PC-9 (cell line): Measurements from ENCODE around the gene HK3. TPM values are rescaled to one million over a fixed set of nuclear protein-coding genes. Genes with fewer than 3 reads are reported as not detected.
A peak's percentile ranks its signal among the peaks of the same experiment; 100 is the strongest.

Experiments
- BruUV-seq: library from RNA; stranded (reverse); fragments of 400-500 nt; replicated peaks from 2 replicates; lab custom pipeline; 2021; lab: Mats Ljungman, UMichigan
- CTCF ChIA-PET: fragments of 300-600 bp; sonication (Branson Sonifier 250); formaldehyde crosslinking; loops from one replicate; lab custom pipeline; 2022; ENCODE audit warnings: antibody characterized with exemption; lab: Charles Lee
- POLR2A ChIA-PET: fragments of 300-600 bp; sonication (Branson Sonifier 250); formaldehyde crosslinking; loops from one replicate; lab custom pipeline; 2022; ENCODE audit warnings: antibody characterized with exemption; ENCODE audit not compliant: unreplicated experiment; lab: Charles Lee
- DNase-seq, 2 experiments: peaks; one replicate each; pipeline versions ENCODE4 v3.0.0 to v3.0.0-alpha.2; 2015 to 2022; ENCODE audit warnings: mixed read lengths in 1 of 2
- H2AFZ ChIP-seq: fragments of 200-600 bp; sonication (generic); 2 replicates; pipeline ENCODE4 v1.8.1; 2017; ENCODE audit warnings: antibody characterized with exemption
- H3F3A ChIP-seq: fragments of 200-600 bp; sonication (generic); 2 replicates; pipeline ENCODE4 v1.8.1; 2017; ENCODE audit warnings: antibody characterized with exemption, mild to moderate bottlenecking, low read depth; ENCODE audit not compliant: insufficient read depth
- H3K27ac ChIP-seq: fragments of 200-600 bp; sonication (generic); 2 replicates; pipeline ENCODE4 v1.6.1; 2016; ENCODE audit warnings: mixed run types
- H3K27me3 ChIP-seq: fragments of 200-600 bp; sonication (generic); 2 replicates; pipeline ENCODE4 v1.6.1; 2016; ENCODE audit warnings: low read depth, mixed run types; ENCODE audit not compliant: insufficient read depth
- H3K36me3 ChIP-seq: fragments of 200-600 bp; sonication (generic); 2 replicates; pipeline ENCODE4 v1.6.1; 2016; ENCODE audit warnings: low read depth, mixed run types
- H3K4me1 ChIP-seq: fragments of 200-600 bp; sonication (generic); replicated peaks from 2 replicates; pipeline ENCODE4 v1.6.1; 2016; ENCODE audit warnings: mixed run types; ENCODE audit not compliant: insufficient read depth
- H3K4me2 ChIP-seq: fragments of 200-600 bp; sonication (generic); 2 replicates; pipeline ENCODE4 v1.6.1; 2017; ENCODE audit warnings: mixed run types
- H3K4me3 ChIP-seq: fragments of 200-600 bp; sonication (generic); 2 replicates; pipeline ENCODE4 v1.6.1; 2016; ENCODE audit warnings: mixed run types
- H3K79me2 ChIP-seq: fragments of 200-600 bp; sonication (generic); 2 replicates; pipeline ENCODE4 v1.6.1; 2017; ENCODE audit warnings: low read depth, mixed run types
- H3K9me2 ChIP-seq: fragments of 200-600 bp; sonication (generic); 2 replicates; pipeline ENCODE4 v1.8.1; 2017; ENCODE audit warnings: mild to moderate bottlenecking; ENCODE audit not compliant: insufficient read depth
- H3K9me3 ChIP-seq: fragments of 200-600 bp; sonication (generic); 2 replicates; pipeline ENCODE4 v1.8.1; 2016; ENCODE audit warnings: low read depth; ENCODE audit not compliant: insufficient read depth
- H4K20me1 ChIP-seq: fragments of 200-600 bp; sonication (generic); 2 replicates; pipeline ENCODE4 v1.8.1; 2017; ENCODE audit not compliant: insufficient read depth
- EZH2 ChIP-seq: fragments of 200-600 bp; sonication (generic); IDR thresholded peaks from 2 replicates; pipeline ENCODE4 v1.8.0; 2017; ENCODE audit warnings: antibody characterized with exemption, low read depth
- intact Hi-C: fragments of 100-400 bp; cut with micrococcal nuclease; formaldehyde crosslinking; loops from one replicate; pipeline ENCODE4 v1.10.0; 2022; ENCODE audit not compliant: unreplicated experiment
- total RNA-seq: library from RNA; stranded (reverse); gene quantifications from 2 replicates; pipeline ENCODE4 v1.2.3, GENCODE V29; 2021
- TF ChIP-seq, protein P1 (sequence below): fragments of 200-600 bp; sonication (generic); conservative IDR thresholded peaks from 2 replicates; pipeline ENCODE4 v1.6.1; 2017; ENCODE audit warnings: mixed run types, antibody characterized with exemption, mild to moderate bottlenecking, moderate library complexity

The HK3 gene
- total RNA-seq, 1 experiment from 2014 or later: not detected

DNA sequence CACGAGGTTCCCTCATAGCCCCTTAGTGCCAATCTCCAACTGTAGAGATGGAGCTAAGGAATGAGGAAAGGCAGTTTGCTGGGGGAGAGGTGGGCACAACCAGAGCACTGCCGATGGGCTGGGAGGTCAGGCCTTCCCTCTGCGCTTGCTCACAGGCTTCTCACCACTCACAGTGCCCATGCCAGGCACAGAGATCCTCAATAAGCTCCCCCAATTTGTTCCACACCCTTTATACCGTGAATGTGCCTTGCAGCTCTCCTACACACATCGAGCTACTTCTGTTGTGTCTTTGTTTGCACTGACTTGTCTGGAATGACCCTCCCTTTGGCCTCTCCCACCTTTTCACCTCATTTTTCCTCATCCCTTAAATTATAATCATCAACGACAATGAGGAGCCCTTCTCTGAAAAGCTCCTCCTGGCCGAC, 1.6 kb upstream of the HK3 start:
- ChIA-PET CTCF (interaction anchor here (0.6 kb wide), 1 partner anchor 77 kb away, joined by 3 read pairs; no protein-coding TSS in a partner anchor), POLR2A (no interaction called here)
- Histone ChIP-seq H3K4me2 (no peak overlapping the region), H3K9me2 (no peaks in the 10 kb centered on the region), H3K36me3 (peaks cover 6% of the 10 kb centered on the region), H3F3A (peaks cover 6% of the 10 kb centered on the region), H3K27me3 (no peaks in the 10 kb centered on the region), H3K79me2 (no peaks in the 10 kb centered on the region), H3K9me3 (no peaks in the 10 kb centered on the region), H3K27ac (no peak overlapping the region), H3K4me1 (no peaks in the 10 kb centered on the region), H4K20me1 (no peaks in the 10 kb centered on the region), H2AFZ (no peak overlapping the region), H3K4me3 (no peak overlapping the region)
- no peak for DNase-seq
- BruUV-seq: no TSS peak
- intact Hi-C loops: no loop called here
- TF ChIP-seq, protein P1, sequence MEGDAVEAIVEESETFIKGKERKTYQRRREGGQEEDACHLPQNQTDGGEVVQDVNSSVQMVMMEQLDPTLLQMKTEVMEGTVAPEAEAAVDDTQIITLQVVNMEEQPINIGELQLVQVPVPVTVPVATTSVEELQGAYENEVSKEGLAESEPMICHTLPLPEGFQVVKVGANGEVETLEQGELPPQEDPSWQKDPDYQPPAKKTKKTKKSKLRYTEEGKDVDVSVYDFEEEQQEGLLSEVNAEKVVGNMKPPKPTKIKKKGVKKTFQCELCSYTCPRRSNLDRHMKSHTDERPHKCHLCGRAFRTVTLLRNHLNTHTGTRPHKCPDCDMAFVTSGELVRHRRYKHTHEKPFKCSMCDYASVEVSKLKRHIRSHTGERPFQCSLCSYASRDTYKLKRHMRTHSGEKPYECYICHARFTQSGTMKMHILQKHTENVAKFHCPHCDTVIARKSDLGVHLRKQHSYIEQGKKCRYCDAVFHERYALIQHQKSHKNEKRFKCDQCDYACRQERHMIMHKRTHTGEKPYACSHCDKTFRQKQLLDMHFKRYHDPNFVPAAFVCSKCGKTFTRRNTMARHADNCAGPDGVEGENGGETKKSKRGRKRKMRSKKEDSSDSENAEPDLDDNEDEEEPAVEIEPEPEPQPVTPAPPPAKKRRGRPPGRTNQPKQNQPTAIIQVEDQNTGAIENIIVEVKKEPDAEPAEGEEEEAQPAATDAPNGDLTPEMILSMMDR: no peak
- no peak for TF ChIP-seq EZH2

DNA sequence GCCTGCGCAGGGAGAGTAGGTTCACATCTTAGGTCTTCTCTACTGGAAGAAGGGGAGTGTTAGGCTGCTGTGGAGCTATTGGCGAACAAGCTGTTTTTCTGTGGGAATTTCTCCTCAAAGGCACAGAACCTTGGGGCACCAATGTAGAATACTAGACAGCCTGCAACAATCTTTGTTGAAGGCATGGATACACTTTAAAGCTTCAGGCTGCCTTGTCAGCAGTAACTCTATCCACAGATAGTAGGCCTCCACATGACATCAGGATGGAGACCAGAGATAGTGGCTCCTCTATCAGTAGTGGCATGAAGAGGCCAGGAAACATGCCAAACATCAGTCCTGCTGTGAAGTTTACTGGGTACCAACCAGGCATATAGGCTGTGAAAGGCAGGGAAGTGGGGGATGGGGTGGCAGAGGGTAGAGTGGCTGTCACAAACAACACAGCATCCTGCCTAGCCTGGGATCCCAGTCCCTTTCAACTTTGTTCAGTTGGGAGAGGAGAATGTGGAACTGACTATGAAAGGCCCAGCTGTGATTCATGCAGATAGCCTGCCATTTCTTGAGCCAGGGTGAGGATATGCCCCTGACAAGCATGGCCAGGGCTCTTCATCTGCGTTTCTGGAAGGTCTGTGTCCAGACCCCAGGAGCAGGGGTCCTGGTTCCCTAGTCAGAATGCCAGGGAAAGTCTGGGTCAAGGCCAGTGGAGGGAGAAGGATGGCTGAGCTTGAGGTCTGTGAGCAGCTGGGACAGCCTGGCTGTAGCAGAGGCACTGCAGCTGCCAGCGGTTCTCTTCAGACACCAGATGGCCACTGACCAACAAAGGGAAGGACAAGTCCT, 1.0 kb upstream of the HK3 start:
- Histone ChIP-seq H3K4me3 (no peak overlapping the region), H4K20me1 (no peaks in the 10 kb centered on the region), H3K27ac (no peak overlapping the region), H2AFZ (no peak overlapping the region), H3K79me2 (no peaks in the 10 kb centered on the region), H3K4me1 (no peaks in the 10 kb centered on the region), H3K4me2 (no peak overlapping the region), H3K9me2 (no peaks in the 10 kb centered on the region), H3F3A (peaks cover 9% of the 10 kb centered on the region), H3K36me3 (peaks cover 6% of the 10 kb centered on the region), H3K9me3 (no peaks in the 10 kb centered on the region), H3K27me3 (no peaks in the 10 kb centered on the region)
- DNase-seq: peak in 1 of 2 experiments; percentile 11
- POLR2A ChIA-PET: no interaction called here
- TF ChIP-seq, protein P1: no peak
- TF ChIP-seq EZH2: no peak
- CTCF ChIA-PET: interaction anchor here (0.6 to 1.0 kb wide), 2 partner anchors 76 to 239 kb away, joined by 3 read pairs; no protein-coding TSS in a partner anchor
- intact Hi-C loops: no loop called here
- no TSS peak for BruUV-seq

DNA sequence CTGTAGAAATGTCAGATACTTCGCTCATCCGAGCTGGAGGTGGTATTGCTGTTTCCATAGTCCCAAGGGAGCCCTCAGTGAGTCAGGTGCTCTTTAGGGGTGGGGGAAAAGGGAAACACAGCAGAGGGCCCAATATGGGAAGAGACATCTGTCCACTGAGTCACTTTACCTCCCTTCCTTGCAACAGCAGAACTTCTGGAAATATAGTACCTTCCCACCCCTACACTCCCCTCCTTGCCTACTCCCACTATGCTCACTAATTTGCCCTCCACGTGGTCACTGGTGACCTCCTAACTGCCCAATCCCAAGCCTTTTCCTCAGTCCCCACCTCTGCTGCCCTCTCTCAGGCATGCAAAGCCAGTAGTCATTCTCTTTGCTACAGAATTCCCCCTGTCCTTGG, 1.9 kb downstream of the HK3 start:
- H3F3A ChIP-seq: peaks cover 9% of the 10 kb centered on the region
- no peak overlapping the region for H3K4me2 ChIP-seq
- TF ChIP-seq, protein P1: no peak
- no peak for TF ChIP-seq EZH2
- ChIA-PET CTCF (no interaction called here), POLR2A (interaction anchor here (0.6 kb wide), 2 partner anchors 66 to 74 kb away, joined by 4 to 17 read pairs; no protein-coding TSS in a partner anchor)
- BruUV-seq: no TSS peak
- H4K20me1 ChIP-seq: no peaks in the 10 kb centered on the region
- peak in 1 of 2 experiments; percentile 22 for DNase-seq
- no peaks in the 10 kb centered on the region for H3K36me3 ChIP-seq
- no peak overlapping the region for H3K4me3 ChIP-seq
- intact Hi-C loops: no loop called here
- no peaks in the 10 kb centered on the region for H3K79me2 ChIP-seq
- H2AFZ ChIP-seq: no peak overlapping the region
- no peaks in the 10 kb centered on the region for H3K4me1 ChIP-seq
- H3K27me3 ChIP-seq: no peaks in the 10 kb centered on the region
- no peak overlapping the region for H3K27ac ChIP-seq
- H3K9me3 ChIP-seq: no peaks in the 10 kb centered on the region
- no peaks in the 10 kb centered on the region for H3K9me2 ChIP-seq
